Stomach (tissue), 9 donors: ENCODE data around the gene CHMP2B. TPM values are rescaled to one million over a fixed set of nuclear protein-coding genes. Genes with fewer than 3 reads are reported as not detected.
"Not testable (repeated sequence)": the region's sequence is repeated elsewhere in the genome, so short reads cannot be mapped to it uniquely, and the experiment has no call there.

Experiments
- DNase-seq, 2 donors: peaks; one replicate each; pipeline versions ENCODE4 v3.0.0 to v3.0.0-alpha.2; 2013 to 2019
- H3K27ac ChIP-seq, 5 donors: fragments of 200-600 bp in 4 of 5; sonication (generic) in 4 of 5; one replicate each; pipeline ENCODE4 v1.5.1; 2013 to 2019; ENCODE audit warnings: mild to moderate bottlenecking in 1 of 5, moderate library complexity in 1 of 5
- H3K27me3 ChIP-seq, 3 donors: fragments of 200-600 bp; sonication (generic); one replicate each; pipeline ENCODE4 v1.5.1; 2017 to 2019; ENCODE audit warnings: mixed run types in 1 of 3
- H3K36me3 ChIP-seq, 4 donors: fragments of 200-600 bp; sonication (generic); 1 replicate in 3 of 4; 2 replicates in 1 of 4; pipeline ENCODE4 v1.5.1; 2016 to 2019
- H3K4me1 ChIP-seq, 4 donors: fragments of 200-600 bp; sonication (generic); one replicate each; pipeline ENCODE4 v1.5.1; 2016 to 2019
- H3K4me3 ChIP-seq, 4 donors: fragments of 200-600 bp; sonication (generic) in 3 of 4; one replicate each; pipeline ENCODE4 v1.5.1; 2016 to 2019; ENCODE audit warnings: mild to moderate bottlenecking in 1 of 4
- H3K9me3 ChIP-seq, 4 donors: fragments of 200-600 bp; sonication (generic); one replicate each; pipeline ENCODE4 v1.5.1; 2016 to 2019
- CTCF ChIP-seq, 7 experiments: fragments of 450-650 bp in 4 of 7; fragments of 200-600 bp in 3 of 7; sonication (generic) in 3 of 7; IDR thresholded peaks; one replicate each; pipeline ENCODE4 v1.5.1; 2016 to 2019; ENCODE audit warnings: antibody characterized with exemption in 7 of 7, control low read depth in 2 of 7, mild to moderate bottlenecking in 1 of 7
- EP300 ChIP-seq: sonication (generic); formaldehyde crosslinking; IDR thresholded peaks from one replicate; pipeline ENCODE4 v1.6.1; 2017; ENCODE audit warnings: antibody characterized with exemption
- POLR2A ChIP-seq, 4 donors: fragments of 450-650 bp; IDR thresholded peaks; one replicate each; pipeline ENCODE4 v1.6.1; 2016; ENCODE audit warnings: antibody characterized with exemption in 4 of 4, control low read depth in 2 of 4, mild to moderate bottlenecking in 1 of 4, moderate library complexity in 1 of 4
- POLR2AphosphoS5 ChIP-seq, 3 donors: sonication (generic); formaldehyde crosslinking; IDR thresholded peaks; one replicate each; pipeline ENCODE4 v1.6.1; 2016; ENCODE audit warnings: antibody characterized with exemption in 3 of 3
- WGBS, 5 donors: extraction: QIAGEN DNeasy Blood & Tissue Kit in 3 of 5; methylation state at CpG; one replicate each; pipeline versions ENCODE4 v1.1.5 to v1.1.7; 2013 to 2018; 5-methylcytosine and 5-hydroxymethylcytosine counted together
- intact Hi-C: fragments of 100-400 bp; cut with DNase I; formaldehyde crosslinking; loops from one replicate; pipeline ENCODE4 v1.15.1; 2023; ENCODE audit warnings: low total_unique reads
- polyA plus RNA-seq, 3 donors: library from polyadenylated mRNA; stranded (reverse); fragments of 200-250 nt; gene quantifications; one replicate each; pipeline ENCODE4 v1.2.3, GENCODE V29; 2013
- total RNA-seq, 5 donors: library from RNA; depleted of rRNA; stranded (reverse); fragments of >200 nt; gene quantifications; one replicate each; pipeline versions ENCODE4 v1.1.0 to v1.2.3, GENCODE V29; 2014 to 2016
- donor health status: healthy with polysubstance abuse.
- donor health status: Bipolar disorder and iron deficiency.
- donor health status: healthy.

CHMP2B gene
- total and polyA plus RNA-seq, 8 donors: 1.2 to 67.2 (median 21.4) TPM

GRCh38 chr3:87236093-87236492 lies 9.0 kb downstream of the CHMP2B start:
- Histone ChIP-seq H3K4me3 (no peak overlapping the region), H3K36me3 (peaks cover 0 to 20% (median 11%) of the 10 kb centered on the region in 4 donors), H3K27ac (no peak overlapping the region), H3K9me3 (no peaks in the 10 kb centered on the region), H3K4me1 (peaks cover 0 to 29% (median 14%) of the 10 kb centered on the region in 4 donors), H3K27me3 (no peaks in the 10 kb centered on the region)
- DNase-seq: no peak
- 80 to 94% (median 86%) methylated on average over 1 of the region's 1 CpG for WGBS, 5 donors
- TF ChIP-seq POLR2AphosphoS5 (IDR thresholded peaks at IDR 0.05): no peak
- no peak for TF ChIP-seq CTCF (IDR thresholded peaks at IDR 0.05)
- TF ChIP-seq POLR2A (IDR thresholded peaks at IDR 0.05): no peak
- TF ChIP-seq EP300: no peak
- intact Hi-C loops: no loop called here

- intact Hi-C loops: no loop called here
These were observed 19.7 kb downstream of the CHMP2B start for GRCh38 chr3:87246662-87247429.

GRCh38 chr3:87247430-87247773 lies 20.3 kb downstream of the CHMP2B start:
- TF ChIP-seq CTCF (IDR thresholded peaks at IDR 0.05): no peak
- TF ChIP-seq POLR2AphosphoS5 (IDR thresholded peaks at IDR 0.05): no peak
- TF ChIP-seq POLR2A (IDR thresholded peaks at IDR 0.05): no peak
- no peak for TF ChIP-seq EP300
- no peaks in the 10 kb centered on the region for H3K27me3 ChIP-seq
- intact Hi-C loops: no loop called here
- 61 to 96% (median 71%) methylated on average over 1 of the region's 1 CpG for WGBS, 5 donors
- peaks cover 0 to 65% (median 46%) of the 10 kb centered on the region in 4 donors for H3K36me3 ChIP-seq
- DNase-seq: no peak
- no peaks in the 10 kb centered on the region for H3K9me3 ChIP-seq
- H3K4me1 ChIP-seq: peaks cover 0 to 15% (median 3%) of the 10 kb centered on the region in 4 donors
- no peak overlapping the region for H3K4me3 ChIP-seq
- H3K27ac ChIP-seq: no peak overlapping the region

More at GRCh38 chr3:87246662-87247429, 19.7 kb downstream of the CHMP2B start:
- Histone ChIP-seq H3K9me3 (no peaks in the 10 kb centered on the region), H3K4me3 (no peak overlapping the region), H3K4me1 (peaks cover 0 to 16% (median 3%) of the 10 kb centered on the region in 4 donors), H3K36me3 (peaks cover 0 to 60% (median 43%) of the 10 kb centered on the region in 4 donors), H3K27ac (no peak overlapping the region), H3K27me3 (no peaks in the 10 kb centered on the region)
- WGBS, 5 donors: 64 to 74% (median 71%) methylated on average over 3 of the region's 3 CpGs
- TF ChIP-seq CTCF (IDR thresholded peaks at IDR 0.05): no peak
- TF ChIP-seq EP300: no peak
- no peak for TF ChIP-seq POLR2AphosphoS5 (IDR thresholded peaks at IDR 0.05)
- TF ChIP-seq POLR2A (IDR thresholded peaks at IDR 0.05): no peak
- no peak for DNase-seq

GRCh38 chr3:87248231-87248630 lies 21.1 kb downstream of the CHMP2B start:
- intact Hi-C loops, H3K4me3 ChIP-seq, H3K27me3 ChIP-seq, H3K4me1 ChIP-seq, H3K9me3 ChIP-seq, H3K27ac ChIP-seq, DNase-seq: not testable (repeated sequence)
- H3K36me3 ChIP-seq: peaks cover 1 to 68% (median 48%) of the 10 kb centered on the region in 4 donors
- 95 to 98% (median 95%) methylated on average over 6 of the region's 6 CpGs for WGBS, 5 donors

- Histone ChIP-seq H3K27ac (no peak overlapping the region), H3K4me3 (no peak overlapping the region), H3K36me3 (peaks cover 7 to 74% (median 54%) of the 10 kb centered on the region in 4 donors), H3K27me3 (no peaks in the 10 kb centered on the region), H3K9me3 (no peaks in the 10 kb centered on the region), H3K4me1 (peaks cover 0 to 5% (median 0%) of the 10 kb centered on the region in 4 donors)
- 84 to 100% (median 94%) methylated on average over 1 of the region's 1 CpG for WGBS, 5 donors
- TF ChIP-seq CTCF (IDR thresholded peaks at IDR 0.05) (no peak), POLR2A (IDR thresholded peaks at IDR 0.05) (no peak), POLR2AphosphoS5 (IDR thresholded peaks at IDR 0.05) (no peak), EP300 (no peak)
- no peak for DNase-seq
- intact Hi-C loops: no loop called here
These were observed 21.7 kb downstream of the CHMP2B start for GRCh38 chr3:87248831-87249230.
